ENCODE data around the gene WDR5B. TPM values are rescaled to one million over a fixed set of nuclear protein-coding genes. Genes with fewer than 3 reads are reported as not detected.
"Not testable (repeated sequence)": the region's sequence is repeated elsewhere in the genome, so short reads cannot be mapped to it uniquely, and the experiment has no call there.

Gene WDR5B
- total RNA-seq, 5 donors from 2014 or later (not counting 1 experiment from before 2014, with no cell fraction given), result 5.8 to 11.6 (median 10.0) TPM

- peaks cover 20% of the 10 kb centered on the region for H3K36me3 Mint-ChIP-seq
- ATAC-seq (replicated peaks in 1 of 4) (no peak), DNase-seq (no peak)
- no peaks in the 10 kb centered on the region for H3K9me3 Mint-ChIP-seq
- Histone ChIP-seq H3K9me3 (no peaks in the 10 kb centered on the region), H3K27me3 (replicated peaks in 1 of 2; ENCODE audit: control insufficient read depth in 2 of 2, extremely low read depth in 1 of 2, insufficient read depth in 2 of 2, low read length in 1 of 2) (no peaks in the 10 kb centered on the region), H3K4me1 (ENCODE audit: control insufficient read depth in 1 of 2, extremely low read depth in 1 of 2, insufficient read depth in 2 of 2, low read length in 2 of 2) (peaks cover 4 to 6% of the 10 kb centered on the region in 2 experiments), H3K4me3 (ENCODE audit: control insufficient read depth in 1 of 2, extremely low read depth in 1 of 2, low read length in 1 of 2) (no peak overlapping the region), H3K36me3 (ENCODE audit: control insufficient read depth in 2 of 2, extremely low read depth in 1 of 2, insufficient read depth in 1 of 2, low read length in 1 of 2) (peaks cover 0 to 5% of the 10 kb centered on the region in 2 donors), H3K27ac (ENCODE audit: low read length) (no peak overlapping the region)
- 50% methylated on average over 3 of the region's 4 CpGs for WGBS (ENCODE audit: insufficient coverage)
- no peak overlapping the region for H3K4me3 Mint-ChIP-seq
- ChIA-PET CTCF (no interaction called here), POLR2A (no interaction called here)
- no peak overlapping the region for H3K27ac Mint-ChIP-seq
- peaks cover 13 to 20% (median 14%) of the 10 kb centered on the region in 3 donors for H3K4me1 Mint-ChIP-seq
- no peaks in the 10 kb centered on the region for H3K27me3 Mint-ChIP-seq
Measured at GRCh38 chr3:122377975-122378374, 37.9 kb downstream of the WDR5B start.

- Mint-ChIP-seq H3K4me1 (peaks cover 0 to 7% (median 6%) of the 10 kb centered on the region in 3 donors), H3K27ac (no peak overlapping the region), H3K36me3 (peaks cover 29% of the 10 kb centered on the region), H3K9me3 (no peaks in the 10 kb centered on the region), H3K27me3 (no peaks in the 10 kb centered on the region), H3K4me3 (no peak overlapping the region)
- Histone ChIP-seq H3K27ac (ENCODE audit: low read length) (no peak overlapping the region), H3K36me3 (ENCODE audit: control insufficient read depth in 2 of 2, extremely low read depth in 1 of 2, insufficient read depth in 1 of 2, low read length in 1 of 2) (peaks cover 0 to 8% of the 10 kb centered on the region in 2 donors), H3K4me3 (ENCODE audit: control insufficient read depth in 1 of 2, extremely low read depth in 1 of 2, low read length in 1 of 2) (no peak overlapping the region), H3K27me3 (replicated peaks in 1 of 2; ENCODE audit: control insufficient read depth in 2 of 2, extremely low read depth in 1 of 2, insufficient read depth in 2 of 2, low read length in 1 of 2) (no peaks in the 10 kb centered on the region), H3K4me1 (ENCODE audit: control insufficient read depth in 1 of 2, extremely low read depth in 1 of 2, insufficient read depth in 2 of 2, low read length in 2 of 2) (no peaks in the 10 kb centered on the region), H3K9me3 (no peaks in the 10 kb centered on the region)
- ChIA-PET POLR2A (no interaction called here), CTCF (interaction anchor here in 1 of 2 donors (0.7 kb wide), 2 partner anchors 733 to 954 kb away, joined by 3 read pairs; no protein-coding TSS in a partner anchor)
- WGBS (ENCODE audit: insufficient coverage), result no CpG with 5 or more reads among the region's 1 CpG
- DNase-seq, result no peak
- no peak for ATAC-seq (replicated peaks in 1 of 4)
Measured at GRCh38 chr3:122374034-122374433, 41.8 kb downstream of the WDR5B start.

GRCh38 chr3:122366379-122366749, 49.5 kb downstream of the WDR5B start:
- POLR2A ChIA-PET, result interaction anchor here in 1 of 2 donors (0.6 kb wide), 1 partner anchor 38 kb away, joined by 3 read pairs; no protein-coding TSS in a partner anchor
- Mint-ChIP-seq H3K4me1 (no peaks in the 10 kb centered on the region), H3K9me3 (no peaks in the 10 kb centered on the region), H3K36me3 (peaks cover 35% of the 10 kb centered on the region), H3K4me3 (no peak overlapping the region), H3K27ac (no peak overlapping the region), H3K27me3 (no peaks in the 10 kb centered on the region)
- Histone ChIP-seq H3K36me3 (ENCODE audit: control insufficient read depth in 2 of 2, extremely low read depth in 1 of 2, insufficient read depth in 1 of 2, low read length in 1 of 2) (peaks cover 0 to 51% of the 10 kb centered on the region in 2 donors), H3K27ac (ENCODE audit: low read length) (no peak overlapping the region), H3K4me1 (ENCODE audit: control insufficient read depth in 1 of 2, extremely low read depth in 1 of 2, insufficient read depth in 2 of 2, low read length in 2 of 2) (no peaks in the 10 kb centered on the region), H3K4me3 (ENCODE audit: control insufficient read depth in 1 of 2, extremely low read depth in 1 of 2, low read length in 1 of 2) (no peak overlapping the region), H3K27me3 (replicated peaks in 1 of 2; ENCODE audit: control insufficient read depth in 2 of 2, extremely low read depth in 1 of 2, insufficient read depth in 2 of 2, low read length in 1 of 2) (no peaks in the 10 kb centered on the region), H3K9me3 (no peaks in the 10 kb centered on the region)
- WGBS (ENCODE audit: insufficient coverage), result no CpG with 5 or more reads among the region's 5 CpGs
- ATAC-seq (replicated peaks in 1 of 4), result no peak
- DNase-seq, result no peak
- CTCF ChIA-PET, result no interaction called here

GRCh38 chr3:122365582-122366378, 50.1 kb downstream of the WDR5B start:
- H3K9me3 Mint-ChIP-seq; H3K4me3 Mint-ChIP-seq; H3K4me1 Mint-ChIP-seq; H3K4me3 ChIP-seq (ENCODE audit: control insufficient read depth in 1 of 2, extremely low read depth in 1 of 2, low read length in 1 of 2); H3K27me3 Mint-ChIP-seq; H3K9me3 ChIP-seq; DNase-seq; H3K27me3 ChIP-seq (replicated peaks in 1 of 2; ENCODE audit: control insufficient read depth in 2 of 2, extremely low read depth in 1 of 2, insufficient read depth in 2 of 2, low read length in 1 of 2); H3K27ac Mint-ChIP-seq; CTCF ChIA-PET; H3K27ac ChIP-seq (ENCODE audit: low read length); H3K4me1 ChIP-seq (ENCODE audit: control insufficient read depth in 1 of 2, extremely low read depth in 1 of 2, insufficient read depth in 2 of 2, low read length in 2 of 2); ATAC-seq (replicated peaks in 1 of 4): not testable (repeated sequence)
- H3K36me3 Mint-ChIP-seq, result peaks cover 32% of the 10 kb centered on the region
- H3K36me3 ChIP-seq (ENCODE audit: control insufficient read depth in 2 of 2, extremely low read depth in 1 of 2, insufficient read depth in 1 of 2, low read length in 1 of 2), result peaks cover 0 to 52% of the 10 kb centered on the region in 2 donors
- WGBS (ENCODE audit: insufficient coverage), result 36% methylated on average over 2 of the region's 10 CpGs
- POLR2A ChIA-PET, result interaction anchor here (0.5 to 0.6 kb wide), 2 partner anchors 48 to 88 kb away, joined by 3 read pairs; no protein-coding TSS in a partner anchor

DNA sequence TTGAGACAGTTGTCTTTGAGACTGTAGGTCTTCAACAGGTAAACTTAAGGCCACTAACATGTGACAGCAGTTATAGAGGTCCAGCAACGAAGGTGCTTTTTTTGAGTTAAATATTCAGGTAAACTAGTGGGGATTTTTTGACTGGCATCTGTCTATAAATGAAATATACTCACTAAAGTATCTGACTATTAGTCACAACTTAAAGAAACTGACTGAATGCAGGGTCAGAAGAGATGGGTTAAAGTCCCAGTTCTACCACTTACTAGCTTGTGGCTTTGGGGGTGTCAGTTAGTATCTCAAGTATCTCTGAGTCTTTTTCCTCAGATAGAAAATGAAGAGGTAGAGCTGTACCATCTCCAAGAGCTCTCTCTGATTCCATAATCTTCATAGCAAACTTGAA, 50.8 kb downstream of the WDR5B start:
- no CpG with 5 or more reads among the region's 1 CpG for WGBS (ENCODE audit: insufficient coverage)
- H3K36me3 ChIP-seq (ENCODE audit: control insufficient read depth in 2 of 2, extremely low read depth in 1 of 2, insufficient read depth in 1 of 2, low read length in 1 of 2), result peaks cover 0 to 52% of the 10 kb centered on the region in 2 donors

GRCh38 chr3:122364490-122364889, 51.4 kb downstream of the WDR5B start:
- POLR2A ChIA-PET, result no interaction called here
- Histone ChIP-seq H3K9me3 (no peaks in the 10 kb centered on the region), H3K4me1 (ENCODE audit: control insufficient read depth in 1 of 2, extremely low read depth in 1 of 2, insufficient read depth in 2 of 2, low read length in 2 of 2) (no peaks in the 10 kb centered on the region), H3K27ac (ENCODE audit: low read length) (no peak overlapping the region), H3K36me3 (ENCODE audit: control insufficient read depth in 2 of 2, extremely low read depth in 1 of 2, insufficient read depth in 1 of 2, low read length in 1 of 2) (peaks cover 0 to 52% of the 10 kb centered on the region in 2 donors), H3K4me3 (ENCODE audit: control insufficient read depth in 1 of 2, extremely low read depth in 1 of 2, low read length in 1 of 2) (no peak overlapping the region), H3K27me3 (replicated peaks in 1 of 2; ENCODE audit: control insufficient read depth in 2 of 2, extremely low read depth in 1 of 2, insufficient read depth in 2 of 2, low read length in 1 of 2) (no peaks in the 10 kb centered on the region)
- no CpG with 5 or more reads among the region's 2 CpGs for WGBS (ENCODE audit: insufficient coverage)
- Mint-ChIP-seq H3K4me3 (no peak overlapping the region), H3K27ac (peak overlapping the region in 1 of 2 donors; percentile 34), H3K27me3 (no peaks in the 10 kb centered on the region), H3K4me1 (no peaks in the 10 kb centered on the region), H3K9me3 (no peaks in the 10 kb centered on the region), H3K36me3 (peaks cover 34% of the 10 kb centered on the region)
- ATAC-seq (replicated peaks in 1 of 4), result no peak
- CTCF ChIA-PET, result no interaction called here
- DNase-seq, result no peak

More for the DNA sequence above, 50.8 kb downstream of the WDR5B start:
- CTCF ChIA-PET, result interaction anchor here in 1 of 2 donors (0.6 kb wide), 1 partner anchor 275 kb away, joined by 3 read pairs; no protein-coding TSS in a partner anchor
- Mint-ChIP-seq H3K36me3 (peaks cover 35% of the 10 kb centered on the region), H3K27me3 (no peaks in the 10 kb centered on the region), H3K9me3 (no peaks in the 10 kb centered on the region), H3K27ac (no peak overlapping the region), H3K4me1 (no peaks in the 10 kb centered on the region), H3K4me3 (no peak overlapping the region)
- Histone ChIP-seq H3K4me3 (ENCODE audit: control insufficient read depth in 1 of 2, extremely low read depth in 1 of 2, low read length in 1 of 2) (no peak overlapping the region), H3K27ac (ENCODE audit: low read length) (no peak overlapping the region), H3K27me3 (replicated peaks in 1 of 2; ENCODE audit: control insufficient read depth in 2 of 2, extremely low read depth in 1 of 2, insufficient read depth in 2 of 2, low read length in 1 of 2) (no peaks in the 10 kb centered on the region), H3K9me3 (no peaks in the 10 kb centered on the region), H3K4me1 (ENCODE audit: control insufficient read depth in 1 of 2, extremely low read depth in 1 of 2, insufficient read depth in 2 of 2, low read length in 2 of 2) (no peaks in the 10 kb centered on the region)
- DNase-seq (no peak), ATAC-seq (replicated peaks in 1 of 4) (no peak)
- POLR2A ChIA-PET, result interaction anchor here in 1 of 2 donors (0.6 kb wide), 1 partner anchor 48 kb away, joined by 3 read pairs; no protein-coding TSS in a partner anchor

All from T-cell (primary cell).